G401 (cell line): Measurements from ENCODE around the gene DAPK2. TPM values are rescaled to one million over a fixed set of nuclear protein-coding genes. Genes with fewer than 3 reads are reported as not detected.

Experiments used
- DNase-seq: peaks from one replicate; pipeline ENCODE4 v3.0.0-alpha.2; 2015; ENCODE audit warnings: low spot score
- in situ Hi-C: cut with HindIII; loops from 2 replicates; pipeline ENCODE4 v1.10.0; 2016; ENCODE audit warnings: low sequenced_read_pairs, mixed read lengths
- total RNA-seq: library from RNA; depleted of rRNA; stranded (reverse); fragments of >200 nt; shearing (Covaris generic); gene quantifications from 2 replicates; pipeline ENCODE4 v1.2.3, GENCODE V29; 2014

The DAPK2 gene
- total RNA-seq, 1 experiment from 2014 or later: 24.4 TPM

- in situ Hi-C loops: no loop called here
- DNase-seq: no peak
These were observed 16.2 kb downstream of the DAPK2 start for GRCh38 chr15:64030123-64030522.

- in situ Hi-C loops: no loop called here
- no peak for DNase-seq
These were observed 16.7 kb downstream of the DAPK2 start for GRCh38 chr15:64029633-64030032.

GRCh38 chr15:64029110-64029509, 17.2 kb downstream of the DAPK2 start:
- no peak for DNase-seq
- in situ Hi-C loops: no loop called here

- DNase-seq: no peak
- in situ Hi-C loops: no loop called here
These were observed 19.7 kb downstream of the DAPK2 start for GRCh38 chr15:64026591-64026990.

- in situ Hi-C loops: no loop called here
- DNase-seq: no peak
These were observed 21.9 kb downstream of the DAPK2 start for GRCh38 chr15:64024172-64025050.

- in situ Hi-C loops: no loop called here
- DNase-seq: no peak
These were observed 23.1 kb downstream of the DAPK2 start for GRCh38 chr15:64023220-64023619.

GRCh38 chr15:64022571-64022970, 23.7 kb downstream of the DAPK2 start:
- in situ Hi-C loops: no loop called here
- no peak for DNase-seq

GRCh38 chr15:64019764-64020163, 26.5 kb downstream of the DAPK2 start:
- in situ Hi-C loops: no loop called here
- DNase-seq: no peak

GRCh38 chr15:64017591-64018163, 28.6 kb downstream of the DAPK2 start:
- in situ Hi-C loops: no loop called here
- no peak for DNase-seq

GRCh38 chr15:64017082-64017588, 29.1 kb downstream of the DAPK2 start:
- no peak for DNase-seq
- in situ Hi-C loops: no loop called here

- no peak for DNase-seq
- in situ Hi-C loops: no loop called here
These were observed 30.0 kb downstream of the DAPK2 start for GRCh38 chr15:64016257-64016656.

- peak; percentile 92 for DNase-seq
- in situ Hi-C loops: no loop called here
These were observed 31.3 kb downstream of the DAPK2 start for GRCh38 chr15:64014995-64015394.

- in situ Hi-C loops: no loop called here
- DNase-seq: peak; percentile 57
These were observed 32.9 kb downstream of the DAPK2 start for GRCh38 chr15:64013179-64014062.

GRCh38 chr15:64011736-64012135, 34.5 kb downstream of the DAPK2 start:
- in situ Hi-C loops: no loop called here

GRCh38 chr15:64010719-64011118, 35.6 kb downstream of the DAPK2 start:
- in situ Hi-C loops: no loop called here
- no peak for DNase-seq

More at GRCh38 chr15:64011736-64012135, 34.5 kb downstream of the DAPK2 start:
- no peak for DNase-seq

GRCh38 chr15:64009798-64010261, 36.5 kb downstream of the DAPK2 start:
- in situ Hi-C loops: no loop called here
- no peak for DNase-seq

- DNase-seq: no peak
- in situ Hi-C loops: no loop called here
These were observed 37.0 kb downstream of the DAPK2 start for GRCh38 chr15:64009241-64009640.

- no peak for DNase-seq
- in situ Hi-C loops: no loop called here
These were observed 38.1 kb downstream of the DAPK2 start for GRCh38 chr15:64008177-64008576.

GRCh38 chr15:64006642-64007041, 39.6 kb downstream of the DAPK2 start:
- DNase-seq: no peak
- in situ Hi-C loops: no loop called here
